HCT116 (cell line): ENCODE measurements around the gene ZNF569. TPM values are rescaled to one million over a fixed set of nuclear protein-coding genes. Genes with fewer than 3 reads are reported as not detected.
A peak's percentile ranks its signal among the peaks of the same experiment; 100 is the strongest.

Experiments
- ATAC-seq: fragments of 200-7000 bp; cut with Tn5 transposase; 2 replicates; pipeline ENCODE4 v1.9.1; 2020; ENCODE audit warnings: mild to moderate bottlenecking, moderate library complexity
- Bru-seq: library from RNA; stranded (reverse); fragments of 400-500 nt; gene quantifications from one replicate; lab custom pipeline; 2021; lab: Mats Ljungman, UMichigan
- BruChase-seq, 2 experiments: library from RNA; stranded (reverse); fragments of 400-500 nt; gene quantifications; one replicate each; lab custom pipeline; 2021; lab: Mats Ljungman, UMichigan
- BruUV-seq: library from RNA; stranded (reverse); fragments of 400-500 nt; replicated peaks from 2 replicates; lab custom pipeline; 2021; lab: Mats Ljungman, UMichigan
- CTCF ChIA-PET: fragments of 300-600 bp; sonication (Branson Sonifier 250); formaldehyde crosslinking; loops from one replicate; lab custom pipeline; 2021; ENCODE audit warnings: antibody characterized with exemption; lab: Charles Lee
- POLR2A ChIA-PET: fragments of 300-600, 350-600 bp; sonication (Branson Sonifier 250); formaldehyde crosslinking; loops from one replicate; lab custom pipeline; 2021; ENCODE audit warnings: antibody characterized with exemption; lab: Charles Lee
- RAD21 ChIA-PET, 2 experiments: fragments of 300-600 bp; sonication (Branson Sonifier 250); formaldehyde crosslinking; loops; one replicate each; lab custom pipeline; 2023; ENCODE audit warnings: low total read pairs in 2 of 2; ENCODE audit not compliant: uncharacterized antibody in 2 of 2, unreplicated experiment in 2 of 2, low non-redundant PET in 1 of 2; lab: Charles Lee
- DNase-seq: peaks from one replicate; pipeline ENCODE4 v3.0.0-alpha.2; 2010; ENCODE audit warnings: low read depth, low spot score
- H2AFZ ChIP-seq: fragments of 200-600 bp; shearing (Covaris generic), sonication (generic); 2 replicates; pipeline ENCODE4 v1.6.1; 2017; ENCODE audit warnings: low read depth, mixed run types, mixed read lengths, antibody characterized with exemption, low read length; ENCODE audit not compliant: poor library complexity, severe bottlenecking
- H3K27ac ChIP-seq: 2 replicates; pipeline ENCODE4 v1.5.1; 2012; ENCODE audit warnings: low read depth, low read length
- H3K27me3 ChIP-seq: fragments of 200-600 bp; sonication (generic); 2 replicates; pipeline ENCODE4 v1.6.1; 2016; ENCODE audit warnings: mixed run types, low read length, mixed read lengths; ENCODE audit not compliant: insufficient read depth
- H3K36me3 ChIP-seq, 2 experiments: fragments of 200-500 bp in 1 of 2; fragments of 200-600 bp in 1 of 2; sonication (Bioruptor generic) in 1 of 2; sonication (generic) in 1 of 2; 2 replicates each; pipeline versions ENCODE4 v1.5.1 to v1.6.1; 2014 to 2016; ENCODE audit warnings: low read length in 2 of 2, inconsistent platforms in 1 of 2, mixed read lengths in 1 of 2, mixed run types in 1 of 2; ENCODE audit not compliant: insufficient read depth in 2 of 2, control insufficient read depth in 1 of 2
- H3K4me1 ChIP-seq, 2 experiments: fragments of 200-600 bp in 1 of 2; sonication (generic) in 1 of 2; 2 replicates each; pipeline versions ENCODE4 v1.5.1 to v1.6.1; 2012 to 2017; ENCODE audit warnings: low read length in 2 of 2, inconsistent platforms in 1 of 2, mild to moderate bottlenecking in 1 of 2, mixed read lengths in 1 of 2, mixed run types in 1 of 2, moderate library complexity in 1 of 2; ENCODE audit not compliant: insufficient read depth in 2 of 2, control insufficient read depth in 1 of 2
- H3K4me2 ChIP-seq: fragments of 200-600 bp; sonication (generic); 2 replicates; pipeline ENCODE4 v1.6.1; 2017; ENCODE audit warnings: mixed run types, low read length, mixed read lengths
- H3K4me3 ChIP-seq, 2 experiments: fragments of 200-600 bp in 1 of 2; sonication (generic) in 1 of 2; replicated peaks in 1 of 2; 2 replicates each; pipeline ENCODE4 v1.5.1; 2011 to 2016; ENCODE audit warnings: low read length in 2 of 2, control low read depth in 1 of 2, low read depth in 1 of 2, mild to moderate bottlenecking in 1 of 2, mixed read lengths in 1 of 2, mixed run types in 1 of 2
- H3K79me2 ChIP-seq: fragments of 200-600 bp; sonication (generic); 2 replicates; pipeline ENCODE4 v1.6.1; 2017; ENCODE audit warnings: mild to moderate bottlenecking, mixed run types, low read length, moderate library complexity, mixed read lengths; ENCODE audit not compliant: insufficient read depth
- H3K9ac ChIP-seq: fragments of 200-600 bp; sonication (generic); 2 replicates; pipeline ENCODE4 v1.6.1; 2016; ENCODE audit warnings: low read length, mixed read lengths
- H3K9me2 ChIP-seq: fragments of 200-600 bp; sonication (generic), shearing (Covaris generic); 2 replicates; pipeline ENCODE4 v1.6.1; 2017; ENCODE audit warnings: mixed run types, mild to moderate bottlenecking, moderate library complexity; ENCODE audit not compliant: insufficient read depth
- H3K9me3 ChIP-seq, 2 experiments: fragments of 200-500 bp in 1 of 2; fragments of 200-600 bp in 1 of 2; sonication (Bioruptor generic) in 1 of 2; sonication (generic) in 1 of 2; 2 replicates each; pipeline ENCODE4 v1.6.1; 2014 to 2017; ENCODE audit warnings: low read length in 2 of 2, mixed read lengths in 2 of 2, inconsistent platforms in 1 of 2, low read depth in 1 of 2, mild to moderate bottlenecking in 1 of 2, mixed run types in 1 of 2, moderate library complexity in 1 of 2; ENCODE audit not compliant: control insufficient read depth in 1 of 2, insufficient read depth in 1 of 2
- H4K20me1 ChIP-seq: fragments of 200-600 bp; sonication (generic), shearing (Covaris generic); 2 replicates; pipeline ENCODE4 v1.6.1; 2017; ENCODE audit warnings: mixed run types, mild to moderate bottlenecking, moderate library complexity; ENCODE audit not compliant: insufficient read depth
- ATF3 ChIP-seq: IDR thresholded peaks from 2 replicates; pipeline ENCODE4 v1.6.1; 2012
- CBX3 ChIP-seq: IDR thresholded peaks from 2 replicates; pipeline ENCODE4 v1.6.1; 2012; ENCODE audit warnings: low read depth
- EGR1 ChIP-seq: IDR thresholded peaks from 2 replicates; pipeline ENCODE4 v1.6.1; 2012; ENCODE audit warnings: low read depth
- ELF1 ChIP-seq: IDR thresholded peaks from 2 replicates; pipeline ENCODE4 v1.6.1; 2012; ENCODE audit warnings: low read depth, borderline replicate concordance
- EZH2 ChIP-seq: fragments of 200-600 bp; sonication (generic); IDR thresholded peaks from 2 replicates; pipeline ENCODE4 v1.6.1; 2017; ENCODE audit warnings: antibody characterized with exemption, mixed run types
- JUND ChIP-seq: IDR thresholded peaks from 2 replicates; pipeline ENCODE4 v1.6.1; 2012
- POLR2AphosphoS5 ChIP-seq: IDR thresholded peaks from 2 replicates; pipeline ENCODE4 v1.6.1; 2011; ENCODE audit warnings: mild to moderate bottlenecking, low read depth, low read length, moderate library complexity
- RAD21 ChIP-seq: IDR thresholded peaks from 2 replicates; pipeline ENCODE4 v1.6.1; 2012; ENCODE audit warnings: low read depth, mild to moderate bottlenecking
- REST ChIP-seq: IDR thresholded peaks from 2 replicates; pipeline ENCODE4 v1.6.1; 2012; ENCODE audit warnings: low read depth
- SIN3A ChIP-seq: IDR thresholded peaks from 2 replicates; pipeline ENCODE4 v1.6.1; 2012; ENCODE audit warnings: low read depth
- SP1 ChIP-seq: IDR thresholded peaks from 2 replicates; pipeline ENCODE4 v1.6.1; 2012; ENCODE audit warnings: low read depth
- SRF ChIP-seq: IDR thresholded peaks from 2 replicates; pipeline ENCODE4 v1.6.1; 2012; ENCODE audit warnings: low read depth
- YY1 ChIP-seq: IDR thresholded peaks from 2 replicates; pipeline ENCODE4 v1.6.1; 2011; ENCODE audit warnings: low read length, low read depth, moderate library complexity, mild to moderate bottlenecking; ENCODE audit not compliant: insufficient replicate concordance; ENCODE audit errors: extremely low read depth
- ZNF274 ChIP-seq: fragments of 200-500 bp; sonication (Bioruptor generic); IDR thresholded peaks from 2 replicates; pipeline ENCODE4 v1.6.1; 2014; ENCODE audit warnings: mild to moderate bottlenecking, low read depth, low read length, inconsistent platforms
- intact Hi-C: fragments of 100-400 bp; cut with micrococcal nuclease; formaldehyde crosslinking; loops from 2 replicates; pipeline ENCODE4 v1.10.0; 2022
- long read RNA-seq: library from polyadenylated mRNA; unstranded; transcript quantifications from one replicate; pipeline ENCODE4 v2.0.0, GENCODE V29; 2021; ENCODE audit not compliant: unreplicated experiment
- polyA plus RNA-seq: library from polyadenylated mRNA; unstranded; fragments of >200 nt; gene quantifications from 2 replicates; pipeline ENCODE4 v1.2.1, GENCODE V29; 2012; ENCODE audit warnings: missing spikeins
- total RNA-seq: library from RNA; stranded (reverse); gene quantifications from one replicate; pipeline ENCODE4 v1.2.1, GENCODE V29; 2021; ENCODE audit not compliant: unreplicated experiment

Gene ZNF569
- total RNA-seq (not detected), Bru-seq, nascent RNA (percentile 3 among the genes with signal in this experiment), BruChase-seq, experiment 1, labeled RNA remaining after a 6-hour chase (not detected), BruChase-seq, experiment 2, labeled RNA remaining after a 2-hour chase (percentile 3 among the genes with signal in this experiment)
- polyA plus RNA-seq, result not detected in 2 replicates
- long read RNA-seq, result 0 reads

DNA sequence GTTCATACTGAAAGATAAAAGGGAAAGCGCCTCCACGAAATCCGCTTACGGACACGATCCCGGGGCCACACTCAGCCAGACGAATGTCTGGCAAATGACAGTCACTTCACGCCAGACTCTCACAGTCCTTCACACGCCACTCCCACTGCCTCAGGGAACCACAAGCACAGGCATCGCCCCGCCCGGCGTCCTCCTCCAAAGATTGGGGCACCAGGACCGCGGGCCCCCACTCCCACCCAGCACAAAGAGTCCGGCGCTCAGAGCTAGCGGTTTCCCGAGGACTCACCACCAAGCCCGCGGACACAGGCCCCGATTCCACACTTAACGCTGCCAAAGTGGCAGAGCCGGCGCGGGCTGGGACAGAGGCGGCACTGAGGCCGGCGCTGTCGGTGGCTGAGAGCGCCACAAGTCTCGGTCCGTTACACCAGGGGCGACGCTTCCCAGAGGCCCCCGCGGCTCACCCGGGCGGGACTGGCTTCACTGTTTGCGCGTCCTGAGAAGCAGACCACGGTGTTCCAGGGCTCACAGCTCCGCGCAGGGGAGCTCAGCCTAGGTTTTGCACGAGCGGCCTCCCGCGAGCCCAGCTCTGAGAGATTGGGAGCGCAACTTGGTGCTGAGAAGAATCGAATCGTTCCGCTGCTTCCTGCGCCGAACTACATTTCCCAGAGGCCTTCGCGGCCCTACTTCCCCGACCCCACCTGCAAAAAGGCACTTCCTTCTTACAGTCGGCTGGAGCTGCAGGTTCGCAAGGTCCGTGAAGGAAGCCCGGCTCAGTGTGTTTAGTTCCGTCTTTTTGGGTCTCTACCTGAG, at the start of gene ZNF569:
TSS of gene ZNF569 (minus strand) at position 647 of the 810 bp plus-strand sequence. CDS start 22,523 bp downstream, outside the sequence.
- Histone ChIP-seq H3K36me3 (no peaks in the 10 kb centered on the region), H4K20me1 (no peaks in the 10 kb centered on the region), H3K9me2 (no peaks in the 10 kb centered on the region), H2AFZ (no peak within 1 kb of the TSS), H3K4me2 (no peak within 1 kb of the TSS), H3K79me2 (no peaks in the 10 kb centered on the region), H3K27me3 (no peaks in the 10 kb centered on the region), H3K4me1 (no peaks in the 10 kb centered on the region), H3K27ac (no peak within 1 kb of the TSS), H3K9ac (no peak within 1 kb of the TSS), H3K4me3 (no peak within 1 kb of the TSS), H3K9me3 (peaks cover 11 to 21% of the 10 kb centered on the region in 2 experiments; a peak in 2 of 4 replicates)
- POLR2A ChIA-PET, result no interaction called here
- BruUV-seq, result no TSS peak
- ATAC-seq (no peak), DNase-seq (no peak)
- intact Hi-C loops, result no loop called here
- RAD21 ChIA-PET, result no interaction called here
- CTCF ChIA-PET, result no interaction called here
- no peak for TF ChIP-seq REST
- TF ChIP-seq CBX3, result no peak
- no peak for TF ChIP-seq EGR1
- TF ChIP-seq SIN3A, result no peak
- no peak for TF ChIP-seq YY1
- no peak for TF ChIP-seq ATF3
- TF ChIP-seq ZNF274, result no peak
- TF ChIP-seq SP1, result no peak
- TF ChIP-seq RAD21, result no peak
- no peak for TF ChIP-seq SRF
- TF ChIP-seq ELF1, result no peak
- no peak for TF ChIP-seq EZH2
- TF ChIP-seq POLR2AphosphoS5, result no peak
- no peak for TF ChIP-seq JUND
